Measurements from ENCODE around the gene CEP85L. TPM values are rescaled to one million over a fixed set of nuclear protein-coding genes. Genes with fewer than 3 reads are reported as not detected.

CEP85L gene
- polyA plus RNA-seq, 1 of the 3 experiments (the other 2 are of a cell fraction): 1.1 TPM

Other genes with a start within 250 kb of the CEP85L start
- 0.05 TPM in 1 of 2 replicates, not detected in the other for gene PLN, start 103.3 kb downstream of the CEP85L start, polyA plus RNA-seq (2012; rRNA removed)
- gene ASF1A, start 242.6 kb upstream of the CEP85L start, polyA plus RNA-seq (2012; rRNA removed): 5.2 and 5.4 TPM in 2 replicates

Measured in SK-N-SH (cell line).